ENCODE data around the gene WDTC1.
"Not testable (repeated sequence)": the region's sequence is repeated elsewhere in the genome, so short reads cannot be mapped to it uniquely, and the experiment has no call there.

WDTC1 gene

GRCh38 chr1:27253596-27253995, 19.2 kb downstream of the WDTC1 start:
- no peak for DNase-seq

- DNase-seq: no peak
Measured at GRCh38 chr1:27255136-27255535, 20.7 kb downstream of the WDTC1 start.

- no peak for DNase-seq
Measured at GRCh38 chr1:27257155-27257554, 22.7 kb downstream of the WDTC1 start.

GRCh38 chr1:27258598-27258997, 24.2 kb downstream of the WDTC1 start:
- DNase-seq: no peak

- DNase-seq: no peak
Measured at GRCh38 chr1:27267153-27267552, 32.7 kb downstream of the WDTC1 start.

- no peak for DNase-seq
Measured at GRCh38 chr1:27269276-27269675, 34.8 kb downstream of the WDTC1 start.

GRCh38 chr1:27274204-27274603, 39.8 kb downstream of the WDTC1 start:
- DNase-seq: no peak

GRCh38 chr1:27275696-27276095, 41.3 kb downstream of the WDTC1 start:
- no peak for DNase-seq

- DNase-seq: peak; percentile 56
Measured at GRCh38 chr1:27284425-27285273, 50.2 kb downstream of the WDTC1 start.

- no peak for DNase-seq
Measured at GRCh38 chr1:27285274-27285660, 50.8 kb downstream of the WDTC1 start.

GRCh38 chr1:27285821-27286220, 51.4 kb downstream of the WDTC1 start:
- DNase-seq: not testable (repeated sequence)

- DNase-seq: not testable (repeated sequence)
Measured at GRCh38 chr1:27289125-27289524, 54.7 kb downstream of the WDTC1 start.

- no peak for DNase-seq
Measured at GRCh38 chr1:27290581-27290980, 56.1 kb downstream of the WDTC1 start.

GRCh38 chr1:27292106-27292505, 57.7 kb downstream of the WDTC1 start:
- DNase-seq: no peak

- no peak for DNase-seq
Measured at GRCh38 chr1:27293915-27294314, 59.5 kb downstream of the WDTC1 start.

- DNase-seq: no peak
Measured at GRCh38 chr1:27296773-27297291, 62.4 kb downstream of the WDTC1 start.

- DNase-seq: no peak
Measured at GRCh38 chr1:27297903-27298302, 63.5 kb downstream of the WDTC1 start.

- DNase-seq: no peak
Measured at GRCh38 chr1:27298632-27299384, 64.4 kb downstream of the WDTC1 start.

- no peak for DNase-seq
Measured at GRCh38 chr1:27299385-27300271, 65.2 kb downstream of the WDTC1 start.

GRCh38 chr1:27300341-27301051, 66.1 kb downstream of the WDTC1 start:
- peak; percentile 33 for DNase-seq

- no peak for DNase-seq
Measured at GRCh38 chr1:27301052-27301422, 66.6 kb downstream of the WDTC1 start.

GRCh38 chr1:27301582-27302199, 67.3 kb downstream of the WDTC1 start:
- no peak for DNase-seq
